Parathyroid adenoma (tissue), 2 donors: ENCODE data around the gene SH3PXD2B.
"Not testable (repeated sequence)": the region's sequence is repeated elsewhere in the genome, so short reads cannot be mapped to it uniquely, and the experiment has no call there.

Experiments
- H2AFZ ChIP-seq: fragments of 300-600 bp; sonication (generic); one replicate; pipeline ENCODE4 v1.7.0; 2017; ENCODE audit warnings: antibody characterized with exemption, mild to moderate bottlenecking
- H3K27ac ChIP-seq: fragments of 300-600 bp; sonication (generic); one replicate; pipeline ENCODE4 v1.7.0; 2017
- H3K27me3 ChIP-seq: fragments of 300-600 bp; sonication (generic); one replicate; pipeline ENCODE4 v1.7.0; 2017; ENCODE audit warnings: low read length; ENCODE audit not compliant: control insufficient read depth, insufficient read depth
- H3K36me3 ChIP-seq: fragments of 300-600 bp; sonication (generic); one replicate; pipeline ENCODE4 v1.7.0; 2017; ENCODE audit warnings: low read length; ENCODE audit not compliant: control insufficient read depth, insufficient read depth
- H3K4me1 ChIP-seq: fragments of 300-600 bp; sonication (generic); one replicate; pipeline ENCODE4 v1.7.0; 2017; ENCODE audit warnings: control low read depth
- H3K4me2 ChIP-seq: fragments of 300-600 bp; sonication (generic); one replicate; pipeline ENCODE4 v1.7.0; 2017; ENCODE audit warnings: low read length
- H3K4me3 ChIP-seq: fragments of 300-600 bp; sonication (generic); one replicate; pipeline ENCODE4 v1.7.0; 2017; ENCODE audit warnings: low read depth, low read length
- H3K79me2 ChIP-seq: fragments of 300-600 bp; sonication (generic); one replicate; pipeline ENCODE4 v1.7.0; 2017; ENCODE audit warnings: control low read depth
- H3K9ac ChIP-seq: fragments of 300-600 bp; sonication (generic); one replicate; pipeline ENCODE4 v1.7.0; 2017; ENCODE audit warnings: mild to moderate bottlenecking
- H3K9me3 ChIP-seq: fragments of 300-600 bp; sonication (generic); one replicate; pipeline ENCODE4 v1.7.0; 2017; ENCODE audit warnings: low read length; ENCODE audit not compliant: control insufficient read depth
- CTCF ChIP-seq: fragments of 300-600 bp; sonication (generic); IDR thresholded peaks from one replicate; pipeline ENCODE4 v1.7.0; 2017; ENCODE audit warnings: antibody characterized with exemption, mild to moderate bottlenecking
- donor health status: primary hyperparathyroidism.

The SH3PXD2B gene

GRCh38 chr5:172403189-172403796 lies 51.0 kb downstream of the SH3PXD2B start:
- no peak for TF ChIP-seq CTCF
- H3K4me3 ChIP-seq, result no peak overlapping the region
- H3K27ac ChIP-seq, result no peak overlapping the region

GRCh38 chr5:172402531-172403188 lies 51.7 kb downstream of the SH3PXD2B start:
- no peak overlapping the region for H2AFZ ChIP-seq
- H3K9ac ChIP-seq, result no peak overlapping the region
- no peak overlapping the region for H3K4me3 ChIP-seq
- H3K79me2 ChIP-seq, result no peaks in the 10 kb centered on the region
- no peaks in the 10 kb centered on the region for H3K27me3 ChIP-seq
- no peaks in the 10 kb centered on the region for H3K36me3 ChIP-seq
- H3K9me3 ChIP-seq, result no peaks in the 10 kb centered on the region
- TF ChIP-seq CTCF, result no peak
- no peak overlapping the region for H3K27ac ChIP-seq
- H3K4me2 ChIP-seq, result no peak overlapping the region
- no peaks in the 10 kb centered on the region for H3K4me1 ChIP-seq

More at GRCh38 chr5:172403189-172403796, 51.0 kb downstream of the SH3PXD2B start:
- H3K79me2 ChIP-seq, result no peaks in the 10 kb centered on the region
- no peaks in the 10 kb centered on the region for H3K27me3 ChIP-seq
- no peaks in the 10 kb centered on the region for H3K4me1 ChIP-seq
- H2AFZ ChIP-seq, result peak overlapping the region; percentile 1
- H3K9ac ChIP-seq, result no peak overlapping the region
- H3K36me3 ChIP-seq, result no peaks in the 10 kb centered on the region
- H3K9me3 ChIP-seq, result no peaks in the 10 kb centered on the region
- H3K4me2 ChIP-seq, result peak overlapping the region; percentile 37

GRCh38 chr5:172402031-172402430 lies 52.3 kb downstream of the SH3PXD2B start:
- H3K4me3 ChIP-seq, H2AFZ ChIP-seq, H3K36me3 ChIP-seq, H3K4me2 ChIP-seq, H3K9ac ChIP-seq, H3K27me3 ChIP-seq, H3K9me3 ChIP-seq, H3K79me2 ChIP-seq, H3K4me1 ChIP-seq, H3K27ac ChIP-seq: not testable (repeated sequence)

- H3K9ac ChIP-seq, result no peak overlapping the region
- no peak overlapping the region for H2AFZ ChIP-seq
- no peaks in the 10 kb centered on the region for H3K27me3 ChIP-seq
- H3K9me3 ChIP-seq, result no peaks in the 10 kb centered on the region
- H3K4me3 ChIP-seq, result no peak overlapping the region
- no peaks in the 10 kb centered on the region for H3K79me2 ChIP-seq
- no peaks in the 10 kb centered on the region for H3K4me1 ChIP-seq
- H3K4me2 ChIP-seq, result no peak overlapping the region
- no peaks in the 10 kb centered on the region for H3K36me3 ChIP-seq
- no peak overlapping the region for H3K27ac ChIP-seq
- TF ChIP-seq CTCF, result no peak
These were observed 54.5 kb downstream of the SH3PXD2B start for GRCh38 chr5:172399826-172400225.

- Histone ChIP-seq H3K27me3 (no peaks in the 10 kb centered on the region), H3K9me3 (no peaks in the 10 kb centered on the region)
These were observed 55.0 kb downstream of the SH3PXD2B start for GRCh38 chr5:172399336-172399735.

GRCh38 chr5:172398645-172399044 lies 55.7 kb downstream of the SH3PXD2B start:
- H3K36me3 ChIP-seq, H3K27me3 ChIP-seq, H3K27ac ChIP-seq, H3K79me2 ChIP-seq, H3K4me2 ChIP-seq, H2AFZ ChIP-seq, H3K9me3 ChIP-seq, H3K9ac ChIP-seq, H3K4me1 ChIP-seq, H3K4me3 ChIP-seq: not testable (repeated sequence)

More at GRCh38 chr5:172399336-172399735, 55.0 kb downstream of the SH3PXD2B start:
- no peak overlapping the region for H2AFZ ChIP-seq
- no peaks in the 10 kb centered on the region for H3K79me2 ChIP-seq
- H3K4me1 ChIP-seq, result no peaks in the 10 kb centered on the region
- no peaks in the 10 kb centered on the region for H3K36me3 ChIP-seq
- no peak overlapping the region for H3K27ac ChIP-seq
- no peak overlapping the region for H3K4me2 ChIP-seq
- H3K9ac ChIP-seq, result no peak overlapping the region
- no peak for TF ChIP-seq CTCF
- no peak overlapping the region for H3K4me3 ChIP-seq

- not testable (repeated sequence) for H3K4me3 ChIP-seq, H3K4me1 ChIP-seq, H3K4me2 ChIP-seq, H3K27me3 ChIP-seq, H3K9me3 ChIP-seq, H3K27ac ChIP-seq, H3K36me3 ChIP-seq, H3K9ac ChIP-seq, H2AFZ ChIP-seq, H3K79me2 ChIP-seq
These were observed 57.3 kb downstream of the SH3PXD2B start for GRCh38 chr5:172396994-172397393.
